ENCODE data around the gene TTLL10.

The TTLL10 gene

DNA sequence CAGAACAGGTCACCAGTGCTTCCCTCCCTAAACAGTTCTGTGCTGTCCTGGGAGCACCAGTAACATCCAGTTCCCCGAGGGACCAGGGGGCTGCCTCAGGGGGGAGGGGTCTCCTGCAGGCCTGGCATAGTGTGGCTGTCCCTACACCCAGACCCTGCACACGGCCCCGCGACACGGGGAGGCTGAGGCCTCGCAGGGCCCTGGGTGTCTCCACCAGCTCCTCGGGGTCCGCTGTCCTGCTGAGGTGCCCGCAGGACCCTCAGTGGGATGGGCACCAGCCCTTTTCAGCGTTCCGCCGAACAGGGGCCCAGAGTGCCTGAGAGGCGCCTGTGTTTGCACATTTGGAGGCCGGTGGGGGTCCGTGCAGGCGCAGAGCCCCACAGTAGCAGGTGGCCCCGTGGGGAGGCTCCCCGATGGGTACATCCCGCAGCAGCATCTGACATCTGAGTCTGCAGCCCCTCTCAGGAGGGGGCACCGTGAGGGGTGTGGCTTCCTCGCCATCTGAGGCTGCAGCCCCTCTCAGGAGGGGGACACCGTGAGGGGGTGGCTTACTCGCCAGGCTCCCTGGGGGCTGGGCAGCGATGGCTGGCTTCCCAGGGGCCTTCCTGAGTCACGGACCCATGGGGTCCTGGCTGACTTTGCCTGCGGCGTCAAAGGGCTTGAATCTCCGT, 39.2 kb upstream of the TTLL10 start:
- peaks cover 27% of the 10 kb centered on the region for H3K4me1 Mint-ChIP-seq
- H3K27ac Mint-ChIP-seq: no peak overlapping the region
- peaks cover 60% of the 10 kb centered on the region for H3K27me3 Mint-ChIP-seq (ENCODE audit: low read depth, poor library complexity)
- peaks cover 9% of the 10 kb centered on the region for H3K9me3 Mint-ChIP-seq
- no peak for DNase-seq
- H3K36me3 Mint-ChIP-seq (ENCODE audit: low read depth): no peaks in the 10 kb centered on the region
- TF ChIP-seq, protein P1, sequence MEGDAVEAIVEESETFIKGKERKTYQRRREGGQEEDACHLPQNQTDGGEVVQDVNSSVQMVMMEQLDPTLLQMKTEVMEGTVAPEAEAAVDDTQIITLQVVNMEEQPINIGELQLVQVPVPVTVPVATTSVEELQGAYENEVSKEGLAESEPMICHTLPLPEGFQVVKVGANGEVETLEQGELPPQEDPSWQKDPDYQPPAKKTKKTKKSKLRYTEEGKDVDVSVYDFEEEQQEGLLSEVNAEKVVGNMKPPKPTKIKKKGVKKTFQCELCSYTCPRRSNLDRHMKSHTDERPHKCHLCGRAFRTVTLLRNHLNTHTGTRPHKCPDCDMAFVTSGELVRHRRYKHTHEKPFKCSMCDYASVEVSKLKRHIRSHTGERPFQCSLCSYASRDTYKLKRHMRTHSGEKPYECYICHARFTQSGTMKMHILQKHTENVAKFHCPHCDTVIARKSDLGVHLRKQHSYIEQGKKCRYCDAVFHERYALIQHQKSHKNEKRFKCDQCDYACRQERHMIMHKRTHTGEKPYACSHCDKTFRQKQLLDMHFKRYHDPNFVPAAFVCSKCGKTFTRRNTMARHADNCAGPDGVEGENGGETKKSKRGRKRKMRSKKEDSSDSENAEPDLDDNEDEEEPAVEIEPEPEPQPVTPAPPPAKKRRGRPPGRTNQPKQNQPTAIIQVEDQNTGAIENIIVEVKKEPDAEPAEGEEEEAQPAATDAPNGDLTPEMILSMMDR (IDR thresholded peaks at IDR 0.05): no peak
- H3K4me3 Mint-ChIP-seq: no peak overlapping the region

DNA sequence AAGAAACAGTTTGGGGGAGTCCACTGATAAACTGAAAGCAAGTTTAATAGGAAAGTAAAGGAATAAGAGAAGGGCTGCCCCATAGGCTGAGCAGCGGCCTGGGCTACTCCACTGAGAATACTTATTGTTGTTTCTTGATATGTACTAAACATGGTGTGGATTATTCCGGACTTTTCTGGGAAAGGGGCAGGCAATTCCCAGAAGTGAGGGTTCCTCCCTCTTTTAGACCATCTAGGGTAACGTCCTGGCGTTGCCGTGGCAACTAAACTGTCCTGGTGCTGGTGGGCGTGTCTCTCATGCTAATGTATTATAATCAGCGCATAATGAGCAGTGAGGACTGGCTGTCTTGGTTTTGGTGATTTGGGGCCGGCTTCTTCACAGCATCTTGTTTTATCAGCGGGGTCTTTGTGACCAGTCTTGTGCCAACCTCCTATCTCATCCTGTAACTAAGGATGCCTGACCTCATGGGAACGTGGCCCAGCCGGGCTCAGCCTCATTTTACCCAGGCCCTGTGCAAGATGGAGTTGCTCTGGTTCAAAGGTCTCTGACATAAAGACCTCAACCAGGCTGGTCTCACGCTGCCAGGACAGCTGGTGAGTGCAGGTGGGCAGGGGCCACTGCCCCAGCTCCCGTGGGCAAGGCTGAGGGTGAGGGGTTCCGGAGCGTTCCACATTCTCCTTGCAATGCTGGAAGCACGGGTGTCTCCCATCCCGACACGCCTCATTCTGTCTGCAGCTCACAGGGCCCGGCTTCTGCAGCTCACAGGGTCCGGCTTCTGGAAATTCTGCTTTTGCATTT, 38.1 kb upstream of the TTLL10 start:
- Mint-ChIP-seq H3K36me3 (ENCODE audit: low read depth) (no peaks in the 10 kb centered on the region), H3K27ac (no peak overlapping the region), H3K27me3 (ENCODE audit: low read depth, poor library complexity) (peaks cover 56% of the 10 kb centered on the region), H3K4me3 (no peak overlapping the region), H3K4me1 (peaks cover 19% of the 10 kb centered on the region), H3K9me3 (peaks cover 9% of the 10 kb centered on the region)
- DNase-seq: no peak
- TF ChIP-seq, protein P1 (IDR thresholded peaks at IDR 0.05): no peak

DNA sequence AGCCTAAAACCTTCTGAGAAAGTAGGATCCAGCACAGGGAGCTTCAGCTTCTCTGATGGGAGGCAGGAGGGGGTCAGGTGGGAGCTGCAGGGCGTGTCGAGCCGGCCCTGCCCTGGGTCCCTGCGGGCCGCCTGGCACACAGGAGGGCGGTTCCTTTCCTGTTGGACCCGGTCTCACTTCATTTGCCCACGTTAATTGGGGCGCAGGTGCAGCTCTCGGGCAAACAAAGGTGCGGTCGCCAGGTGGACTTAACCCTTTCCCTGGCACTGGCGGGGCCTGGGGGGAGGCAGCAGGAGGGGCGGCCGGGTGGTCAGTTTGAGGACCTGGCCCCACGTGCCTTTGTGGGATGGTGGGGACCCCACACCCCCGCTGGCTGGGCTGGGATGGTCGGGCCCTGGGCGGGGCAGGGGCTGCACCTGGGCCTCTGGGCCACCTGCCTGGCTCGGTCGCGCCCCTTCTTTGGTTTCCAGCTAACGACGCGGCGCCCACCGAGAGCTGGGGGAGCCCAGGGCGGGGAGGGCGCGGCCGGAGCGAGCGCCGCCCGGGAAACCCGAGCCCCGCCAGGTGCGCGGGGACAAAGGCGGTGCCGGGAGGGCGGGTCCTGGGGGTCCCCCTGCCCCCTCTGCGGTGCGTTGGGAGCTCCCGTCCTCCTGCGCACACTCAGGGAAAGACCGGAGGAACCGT, 37.0 kb upstream of the TTLL10 start:
- TF ChIP-seq, protein P1 (IDR thresholded peaks at IDR 0.05): no peak

DNA sequence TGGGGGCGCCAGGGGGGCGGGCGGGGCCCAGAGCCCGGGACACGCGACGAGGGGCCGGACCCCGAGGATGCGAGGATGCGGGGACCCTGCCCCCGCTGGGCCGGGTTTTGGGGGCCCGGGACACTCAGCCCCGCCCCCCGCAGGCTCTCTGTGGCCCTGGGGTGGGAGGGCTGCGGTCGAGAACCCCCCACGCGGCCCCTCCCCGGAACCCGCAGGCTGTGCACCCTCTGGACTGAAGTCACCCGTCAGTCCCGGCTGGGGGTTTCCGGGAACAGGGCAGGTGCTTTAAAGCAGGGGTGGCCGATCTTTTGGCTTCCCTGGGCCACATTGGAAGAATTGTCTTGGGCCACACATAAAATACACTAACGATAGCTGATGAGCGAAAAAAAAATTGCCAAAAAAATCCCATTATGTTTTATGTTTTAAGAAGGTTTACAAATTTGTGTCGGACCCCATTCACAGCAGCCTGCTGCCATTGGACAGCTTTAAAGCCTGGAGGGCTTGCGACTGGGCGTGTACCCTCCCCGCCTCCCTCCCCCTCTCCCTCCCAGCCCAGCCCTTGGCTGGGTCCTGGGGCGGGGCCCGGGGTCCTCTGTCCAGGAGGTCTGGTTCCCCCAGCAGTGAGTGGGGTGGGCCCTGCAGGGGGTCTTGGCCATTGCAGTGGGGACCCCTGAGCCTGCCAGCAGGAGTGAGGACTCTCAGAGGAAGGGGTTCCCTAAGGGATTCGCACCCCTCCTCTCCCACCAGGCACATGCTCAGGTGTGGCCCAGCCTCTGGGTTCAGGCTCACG, 36.2 kb upstream of the TTLL10 start:
- Mint-ChIP-seq H3K9me3 (peaks cover 6% of the 10 kb centered on the region), H3K27ac (no peak overlapping the region), H3K27me3 (ENCODE audit: low read depth, poor library complexity) (peaks cover 49% of the 10 kb centered on the region), H3K36me3 (ENCODE audit: low read depth) (no peaks in the 10 kb centered on the region), H3K4me1 (peaks cover 6% of the 10 kb centered on the region), H3K4me3 (no peak overlapping the region)
- no peak for DNase-seq
- TF ChIP-seq, protein P1 (IDR thresholded peaks at IDR 0.05): no peak

More for the DNA sequence above, 37.0 kb upstream of the TTLL10 start:
- H3K4me1 Mint-ChIP-seq: peaks cover 8% of the 10 kb centered on the region
- no peak for DNase-seq
- peaks cover 47% of the 10 kb centered on the region for H3K27me3 Mint-ChIP-seq (ENCODE audit: low read depth, poor library complexity)
- H3K27ac Mint-ChIP-seq: no peak overlapping the region
- H3K9me3 Mint-ChIP-seq: peaks cover 8% of the 10 kb centered on the region
- H3K36me3 Mint-ChIP-seq (ENCODE audit: low read depth): no peaks in the 10 kb centered on the region
- H3K4me3 Mint-ChIP-seq: no peak overlapping the region

DNA sequence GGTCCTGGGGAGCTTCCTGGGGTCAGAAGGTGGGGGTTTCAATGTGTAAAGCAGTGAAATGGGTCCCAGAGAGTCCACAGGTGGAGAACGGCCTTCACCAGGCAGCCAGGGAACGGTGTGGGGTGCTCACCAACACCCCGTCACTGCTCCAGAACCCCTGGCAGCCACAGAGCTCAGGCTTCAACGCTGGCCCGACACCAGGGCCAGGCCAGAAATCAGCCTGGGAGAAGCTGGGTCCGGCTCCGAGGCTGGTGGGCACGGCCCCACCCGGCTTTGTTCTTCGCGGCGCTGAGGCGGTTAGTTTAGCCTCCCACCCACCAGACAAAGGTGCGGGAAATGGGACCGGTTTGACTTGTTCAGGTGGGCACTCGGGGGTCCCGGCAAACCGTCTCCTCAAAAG, 33.0 kb upstream of the TTLL10 start:
- TF ChIP-seq, protein P1 (IDR thresholded peaks at IDR 0.05): no peak
- no peak for DNase-seq
- H3K36me3 Mint-ChIP-seq (ENCODE audit: low read depth): no peaks in the 10 kb centered on the region
- H3K27me3 Mint-ChIP-seq (ENCODE audit: low read depth, poor library complexity): peaks cover 32% of the 10 kb centered on the region
- no peak overlapping the region for H3K27ac Mint-ChIP-seq
- H3K4me1 Mint-ChIP-seq: no peaks in the 10 kb centered on the region
- no peaks in the 10 kb centered on the region for H3K9me3 Mint-ChIP-seq
- no peak overlapping the region for H3K4me3 Mint-ChIP-seq

Data from nephron progenitor cell (in vitro differentiated cells).